H1 (cell line): ENCODE measurements around the gene SESN1. TPM values are rescaled to one million over a fixed set of nuclear protein-coding genes. Genes with fewer than 3 reads are reported as not detected.

Experiments
- CTCF ChIA-PET: fragments of 300-600 bp; sonication (Branson Sonifier 250); formaldehyde crosslinking; loops from one replicate; lab custom pipeline; 2021; ENCODE audit not compliant: partially characterized antibody; lab: Charles Lee
- POLR2A ChIA-PET: fragments of 300-600 bp; sonication (Branson Sonifier 250); formaldehyde crosslinking; loops from one replicate; lab custom pipeline; 2021; ENCODE audit warnings: inconsistent platforms; ENCODE audit not compliant: partially characterized antibody; lab: Charles Lee
- DNase-seq, 2 experiments: peaks; one replicate each; pipeline versions ENCODE4 v3.0.0 to v3.0.0-alpha.2; 2010 to 2022; ENCODE audit warnings: low spot score in 2 of 2, low read depth in 1 of 2, mixed read lengths in 1 of 2
- FAIRE-seq: peaks from 2 replicates; lab custom pipeline; 2011; peaks lifted over from hg19 to GRCh38; lab: Jason Lieb, UNC
- H2AFZ ChIP-seq: 2 replicates; pipeline ENCODE4 v1.8.1; 2012; ENCODE audit warnings: low read length, inconsistent platforms
- H2AK5ac ChIP-seq: 2 replicates; pipeline ENCODE4 v1.6.1; 2013; ENCODE audit warnings: low read depth, low read length
- H2BK120ac ChIP-seq: replicated peaks from 2 replicates; pipeline ENCODE3; 2013; ENCODE audit warnings: low read depth, low read length, inconsistent platforms
- H2BK12ac ChIP-seq: 2 replicates; pipeline ENCODE4 v1.6.1; 2013; ENCODE audit warnings: low read depth, low read length
- H2BK15ac ChIP-seq: 2 replicates; pipeline ENCODE4 v1.6.1; 2013; ENCODE audit warnings: low read length
- H2BK20ac ChIP-seq: 2 replicates; pipeline ENCODE4 v1.6.1; 2013; ENCODE audit warnings: low read length
- H2BK5ac ChIP-seq: 2 replicates; pipeline ENCODE4 v1.6.1; 2013; ENCODE audit warnings: low read depth, low read length
- H3K14ac ChIP-seq: 2 replicates; pipeline ENCODE4 v1.6.1; 2013; ENCODE audit warnings: inconsistent platforms; ENCODE audit not compliant: insufficient read length
- H3K18ac ChIP-seq: 2 replicates; pipeline ENCODE4 v1.6.1; 2013; ENCODE audit warnings: low read length; ENCODE audit errors: extremely low read depth
- H3K23ac ChIP-seq: 2 replicates; pipeline ENCODE4 v1.6.1; 2013; ENCODE audit warnings: inconsistent platforms; ENCODE audit not compliant: insufficient read length
- H3K23me2 ChIP-seq: 2 replicates; pipeline ENCODE4 v1.6.1; 2013; ENCODE audit warnings: low read depth, low read length
- H3K27ac ChIP-seq: 2 replicates; pipeline ENCODE4 v1.6.1; 2011; ENCODE audit warnings: low read depth, low read length, inconsistent platforms
- H3K27me3 ChIP-seq, 4 experiments: replicated peaks in 1 of 4; 1 replicate in 1 of 4; 2 replicates in 3 of 4; pipeline versions ENCODE4 v1.6.1 to v1.8.1; 2011 to 2013; ENCODE audit warnings: low read length in 3 of 4, mild to moderate bottlenecking in 3 of 4, inconsistent platforms in 2 of 4, mixed read lengths in 2 of 4, moderate library complexity in 1 of 4; ENCODE audit not compliant: control insufficient read depth in 3 of 4, insufficient read depth in 3 of 4; ENCODE audit errors: extremely low read depth in 1 of 4
- H3K36me3 ChIP-seq, 4 experiments: 2 replicates each; pipeline versions ENCODE4 v1.6.1 to v1.8.1; 2011 to 2013; ENCODE audit warnings: mild to moderate bottlenecking in 4 of 4, low read length in 3 of 4, moderate library complexity in 2 of 4, control low read depth in 1 of 4, inconsistent platforms in 1 of 4; ENCODE audit not compliant: insufficient read depth in 4 of 4, control insufficient read depth in 2 of 4
- H3K4ac ChIP-seq: replicated peaks from 2 replicates; pipeline ENCODE3; 2013; ENCODE audit warnings: low read length, low read depth, mixed read lengths, inconsistent platforms; ENCODE audit not compliant: insufficient read length
- H3K4me1 ChIP-seq, 4 experiments: replicated peaks in 1 of 4; 1 replicate in 1 of 4; 2 replicates in 3 of 4; pipeline versions ENCODE4 v1.6.1 to v1.8.1; 2011 to 2013; ENCODE audit warnings: low read length in 3 of 4, inconsistent platforms in 2 of 4, mixed read lengths in 1 of 4; ENCODE audit not compliant: insufficient read depth in 4 of 4, control insufficient read depth in 3 of 4
- H3K4me2 ChIP-seq, 2 experiments: 2 replicates each; pipeline versions ENCODE4 v1.6.1 to v1.8.1; 2011 to 2013; ENCODE audit warnings: low read depth in 2 of 2, low read length in 2 of 2, control low read depth in 1 of 2, inconsistent platforms in 1 of 2, mild to moderate bottlenecking in 1 of 2; ENCODE audit not compliant: insufficient read depth in 1 of 2
- H3K4me3 ChIP-seq, 4 experiments: fragments of 200-600, 300-600 bp in 1 of 4; sonication (generic), shearing (Covaris generic), sonication (Bioruptor Twin) in 1 of 4; 2 replicates each; pipeline versions ENCODE4 v1.5.1 to v1.8.1; 2011 to 2016; ENCODE audit warnings: low read length in 4 of 4, low read depth in 3 of 4, control low read depth in 2 of 4, inconsistent platforms in 2 of 4, mild to moderate bottlenecking in 2 of 4, mixed read lengths in 1 of 4, moderate library complexity in 1 of 4; ENCODE audit not compliant: insufficient read depth in 2 of 4; ENCODE audit errors: extremely low read depth in 1 of 4
- H3K56ac ChIP-seq: replicated peaks from 2 replicates; pipeline ENCODE3; 2013; ENCODE audit warnings: low read depth, mild to moderate bottlenecking, mixed read lengths, low read length, inconsistent platforms; ENCODE audit not compliant: insufficient read length
- H3K79me1 ChIP-seq: 2 replicates; pipeline ENCODE4 v1.6.1; 2013; ENCODE audit warnings: low read depth, low read length, control low read depth
- H3K79me2 ChIP-seq, 2 experiments: 2 replicates each; pipeline versions ENCODE4 v1.6.1 to v1.8.1; 2012 to 2013; ENCODE audit warnings: low read length in 2 of 2, mild to moderate bottlenecking in 2 of 2, inconsistent platforms in 1 of 2; ENCODE audit not compliant: insufficient read depth in 2 of 2, control insufficient read depth in 1 of 2
- H3K9ac ChIP-seq, 4 experiments: replicated peaks in 1 of 4; 1 replicate in 1 of 4; 2 replicates in 3 of 4; pipeline versions ENCODE4 v1.6.1 to v1.8.1; 2011 to 2013; ENCODE audit warnings: low read depth in 3 of 4, low read length in 3 of 4, control low read depth in 2 of 4, mild to moderate bottlenecking in 2 of 4, moderate library complexity in 2 of 4, inconsistent platforms in 1 of 4; ENCODE audit errors: extremely low read depth in 1 of 4
- H3K9me3 ChIP-seq, 2 experiments: 2 replicates each; pipeline versions ENCODE4 v1.6.1 to v1.8.1; 2012 to 2013; ENCODE audit warnings: mild to moderate bottlenecking in 2 of 2, moderate library complexity in 2 of 2, control low read depth in 1 of 2, inconsistent platforms in 1 of 2, low read depth in 1 of 2, low read length in 1 of 2, mixed read lengths in 1 of 2; ENCODE audit not compliant: insufficient read depth in 2 of 2
- H4K20me1 ChIP-seq, 2 experiments: replicated peaks in 1 of 2; 2 replicates each; pipeline versions ENCODE3 to v1.8.1; 2011 to 2013; ENCODE audit warnings: inconsistent platforms in 2 of 2, low read length in 2 of 2, mild to moderate bottlenecking in 1 of 2; ENCODE audit not compliant: insufficient read depth in 2 of 2, control insufficient read depth in 1 of 2
- H4K5ac ChIP-seq: 2 replicates; pipeline ENCODE4 v1.6.1; 2013; ENCODE audit warnings: low read length, low read depth, mixed read lengths, inconsistent platforms; ENCODE audit not compliant: insufficient read length
- H4K8ac ChIP-seq: 2 replicates; pipeline ENCODE4 v1.8.0; 2013; ENCODE audit warnings: mild to moderate bottlenecking, moderate library complexity, low read length, inconsistent platforms; ENCODE audit not compliant: insufficient read depth; ENCODE audit errors: extremely low read depth
- H4K91ac ChIP-seq: replicated peaks from 2 replicates; pipeline ENCODE3; 2013; ENCODE audit warnings: low read length, mixed read lengths, inconsistent platforms; ENCODE audit not compliant: insufficient read length
- EGR1 ChIP-seq: IDR thresholded peaks from 2 replicates; pipeline ENCODE4 v1.6.1; 2011; ENCODE audit warnings: low read depth, low read length, borderline replicate concordance
- GABPA ChIP-seq: IDR thresholded peaks from 2 replicates; pipeline ENCODE4 v1.6.1; 2011; ENCODE audit warnings: mild to moderate bottlenecking, low read length, moderate library complexity, borderline replicate concordance; ENCODE audit not compliant: insufficient read depth
- JUN ChIP-seq: IDR thresholded peaks from 2 replicates; pipeline ENCODE4 v1.6.1; 2011; ENCODE audit warnings: low read depth, mild to moderate bottlenecking, improper control_type of control experiment, low read length
- POLR2AphosphoS5 ChIP-seq: IDR thresholded peaks from 2 replicates; pipeline ENCODE4 v1.6.1; 2011; ENCODE audit warnings: low read depth, low read length
- RNF2 ChIP-seq: fragments of 200-900, 300-1000 bp; sonication (generic); IDR thresholded peaks from 2 replicates; pipeline ENCODE4 v1.7.1; 2016; ENCODE audit warnings: borderline replicate concordance, low read depth, mild to moderate bottlenecking, antibody characterized with exemption, low read length; ENCODE audit not compliant: poor library complexity, severe bottlenecking; ENCODE audit errors: missing control alignments
- SRF ChIP-seq: IDR thresholded peaks from 2 replicates; pipeline ENCODE4 v1.6.1; 2011; ENCODE audit warnings: mild to moderate bottlenecking, low read depth, low read length, moderate library complexity
- SUZ12 ChIP-seq: fragments of 200-600 bp; sonication (generic); IDR thresholded peaks from 2 replicates; pipeline ENCODE4 v1.6.1; 2012; ENCODE audit warnings: mild to moderate bottlenecking, inconsistent platforms, low read length, moderate library complexity, mixed read lengths
- TCF12 ChIP-seq: IDR thresholded peaks from 2 replicates; pipeline ENCODE4 v1.6.1; 2011; ENCODE audit warnings: low read depth, mild to moderate bottlenecking, low read length
- USF2 ChIP-seq: IDR thresholded peaks from 2 replicates; pipeline ENCODE4 v1.6.1; 2011; ENCODE audit warnings: low read length, improper control_type of control experiment
- WGBS, 2 experiments: shearing (Covaris generic) in 1 of 2; methylation state at CpG; one replicate each; pipeline versions ENCODE4 v1.1.6 to v1.1.7; 2013 to 2015; ENCODE audit warnings: low lambda C conversion rate in 2 of 2, mixed read lengths in 2 of 2, inconsistent platforms in 1 of 2, low coverage in 1 of 2, missing lambda C conversion rate in 1 of 2; ENCODE audit not compliant: insufficient replicate concordance in 2 of 2, insufficient coverage in 1 of 2, insufficient read length in 1 of 2; ENCODE audit errors: extremely low coverage in 1 of 2, missing lambda C conversion rate in 1 of 2; 5-methylcytosine and 5-hydroxymethylcytosine counted together
- polyA plus RNA-seq, 7 experiments: library from polyadenylated mRNA; depleted of rRNA in 3 of 7; stranded (reverse) in 5 of 7; unstranded in 2 of 7; fragments of >200 nt in 5 of 7; fragments of 200-250 nt in 2 of 7; gene quantifications; 1 replicate in 5 of 7; 2 replicates in 1 of 7; 4 replicates in 1 of 7; pipeline versions ENCODE4 v1.2.1 to v1.2.3, GENCODE V29; 2011 to 2013; ENCODE audit warnings: missing spikeins in 2 of 7, mixed read lengths in 2 of 7
- total RNA-seq: library from RNA; stranded (reverse); fragmentation: NEBNext Ultra II Directional; extraction: Animal tissue kit (Norgen Biotek cat#: 25700); gene quantifications from 2 replicates; pipeline ENCODE4 v1.2.1, GENCODE V29; 2021

SESN1 gene
- total and polyA plus RNA-seq, 2 of the 8 experiments (the other 6 are each of a cell fraction or from before 2014, with no cell fraction given), result 12.8 to 15.6 TPM

- Histone ChIP-seq H3K4ac (no peak overlapping the region), H3K79me1 (no peaks in the 10 kb centered on the region), H2AK5ac (no peak overlapping the region), H3K9ac (no peak overlapping the region), H3K36me3 (no peaks in the 10 kb centered on the region; a peak in 1 of 8 replicates), H4K20me1 (no peaks in the 10 kb centered on the region), H4K8ac (no peak overlapping the region), H2AFZ (no peak overlapping the region), H3K9me3 (no peaks in the 10 kb centered on the region), H3K27me3 (no peaks in the 10 kb centered on the region), H3K23me2 (no peaks in the 10 kb centered on the region), H4K91ac (no peak overlapping the region), H3K4me3 (no peak overlapping the region), H3K4me2 (no peak overlapping the region), H2BK12ac (no peak overlapping the region), H3K56ac (no peak overlapping the region), H3K14ac (no peak overlapping the region), H2BK20ac (no peak overlapping the region), H3K79me2 (no peaks in the 10 kb centered on the region), H2BK120ac (no peak overlapping the region), H2BK15ac (no peak overlapping the region), H4K5ac (no peak overlapping the region), H2BK5ac (no peak overlapping the region), H3K27ac (no peak overlapping the region), H3K4me1 (no peaks in the 10 kb centered on the region), H3K23ac (no peak overlapping the region), H3K18ac (no peak overlapping the region)
- POLR2A ChIA-PET, result no interaction called here
- WGBS, 2 experiments, result 88% methylated on average over 5 of the region's 5 CpGs; no CpG with 5 or more reads in 1 of the 2 experiments
- no peak for FAIRE-seq
- DNase-seq, result no peak
- CTCF ChIA-PET, result no interaction called here
- no peak for TF ChIP-seq TCF12
- no peak for TF ChIP-seq SRF
- no peak for TF ChIP-seq POLR2AphosphoS5
- no peak for TF ChIP-seq USF2
- no peak for TF ChIP-seq SUZ12
- no peak for TF ChIP-seq JUN
- TF ChIP-seq EGR1, result no peak
- no peak for TF ChIP-seq GABPA
- TF ChIP-seq RNF2, result no peak
Measured at GRCh38 chr6:109117346-109118035, 22.8 kb upstream of the SESN1 start.
